ENCODE results near the gene VAT1L. TPM values are rescaled to one million over a fixed set of nuclear protein-coding genes. Genes with fewer than 3 reads are reported as not detected.

The VAT1L gene
- total and polyA plus RNA-seq, 10 of the 15 experiments (the other 5 are each of a cell fraction or from before 2014, with no cell fraction given) = 0.06 to 0.18 (median 0.10) TPM; not detected in 5

GRCh38 chr16:77919761-77920415, 131.5 kb downstream of the VAT1L start:
- no peaks in the 10 kb centered on the region for H3K79me2 ChIP-seq (ENCODE audit: control insufficient read depth, insufficient read depth, low read length)
- no peaks in the 10 kb centered on the region for H3K4me1 ChIP-seq (ENCODE audit: control insufficient read depth, insufficient read depth, low read length)
- intact Hi-C loops (cut with micrococcal nuclease; ENCODE audit: unreplicated experiment) (no loop called here), in situ Hi-C loops (cut with MboI) (no loop called here)
- H3K27ac ChIP-seq (ENCODE audit: control insufficient read depth, insufficient read depth) = no peak overlapping the region
- H3K9ac ChIP-seq (ENCODE audit: control insufficient read depth, insufficient read depth, low read length) = no peak overlapping the region
- FAIRE-seq (no peak), DNase-seq (ENCODE audit: low read depth, low spot score) (no peak), ATAC-seq (no peak)
- H3K36me3 ChIP-seq (ENCODE audit: control insufficient read depth in 2 of 2, insufficient read depth in 2 of 2, low read length in 1 of 2) = no peaks in the 10 kb centered on the region
- H3K9me3 ChIP-seq (replicated peaks; ENCODE audit: control insufficient read depth, insufficient read depth, low read length) = no peaks in the 10 kb centered on the region
- WGBS (ENCODE audit: insufficient coverage, insufficient replicate concordance, low lambda C conversion rate, missing lambda C conversion rate) = 35% methylated on average over 8 of the region's 8 CpGs
- SMC1A ChIA-PET (ENCODE audit: uncharacterized antibody, unreplicated experiment) = no interaction called here
- CTCF ChIA-PET = no interaction called here
- peaks cover 0 to 3% of the 10 kb centered on the region in 2 experiments; a peak in 1 of 4 replicates for H3K27me3 ChIP-seq (replicated peaks in 1 of 2; ENCODE audit: control insufficient read depth in 2 of 2, insufficient read depth in 2 of 2, low read length in 1 of 2)
- H3K4me3 ChIP-seq = no peak overlapping the region
- no peaks in the 10 kb centered on the region for H4K20me1 ChIP-seq (ENCODE audit: control insufficient read depth, insufficient read depth)
- no TSS peak for BruUV-seq (replicated peaks)
- H2AFZ ChIP-seq (ENCODE audit: control insufficient read depth, low read depth, low read length) = no peak overlapping the region
- RAD21 ChIA-PET (ENCODE audit: unreplicated experiment) = no interaction called here
- POLR2A ChIA-PET = interaction anchor here (1.2 kb wide), 1 partner anchor 13 kb away, joined by 3 read pairs; no protein-coding TSS in a partner anchor
- H3K4me2 ChIP-seq (ENCODE audit: control insufficient read depth, insufficient read depth) = no peak overlapping the region
- TF ChIP-seq RAD21 (IDR thresholded peaks at IDR 0.05; ENCODE audit: insufficient read depth, low read depth, low read length) = no peak
- TF ChIP-seq, protein P1, sequence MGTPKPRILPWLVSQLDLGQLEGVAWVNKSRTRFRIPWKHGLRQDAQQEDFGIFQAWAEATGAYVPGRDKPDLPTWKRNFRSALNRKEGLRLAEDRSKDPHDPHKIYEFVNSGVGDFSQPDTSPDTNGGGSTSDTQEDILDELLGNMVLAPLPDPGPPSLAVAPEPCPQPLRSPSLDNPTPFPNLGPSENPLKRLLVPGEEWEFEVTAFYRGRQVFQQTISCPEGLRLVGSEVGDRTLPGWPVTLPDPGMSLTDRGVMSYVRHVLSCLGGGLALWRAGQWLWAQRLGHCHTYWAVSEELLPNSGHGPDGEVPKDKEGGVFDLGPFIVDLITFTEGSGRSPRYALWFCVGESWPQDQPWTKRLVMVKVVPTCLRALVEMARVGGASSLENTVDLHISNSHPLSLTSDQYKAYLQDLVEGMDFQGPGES (IDR thresholded peaks at IDR 0.05) = no peak
- TF ChIP-seq TCF12 (IDR thresholded peaks at IDR 0.05; ENCODE audit: low read depth, low read length) = no peak
- TF ChIP-seq NRF1 (conservative IDR thresholded peaks at IDR 0.05; ENCODE audit: low read depth, low read length) = no peak
- no peak for TF ChIP-seq ATF3 (IDR thresholded peaks at IDR 0.05; ENCODE audit: borderline replicate concordance, extremely low read depth, low read depth, low read length)
- TF ChIP-seq TCF7 (IDR thresholded peaks at IDR 0.05; ENCODE audit: borderline replicate concordance) = no peak
- TF ChIP-seq TBL1XR1 (IDR thresholded peaks at IDR 0.05; ENCODE audit: low read depth, low read length) = no peak
- no peak for TF ChIP-seq POLR2AphosphoS2 (IDR thresholded peaks at IDR 0.05; ENCODE audit: low read depth, low read length)
- no peak for TF ChIP-seq NFYA (IDR thresholded peaks at IDR 0.05; ENCODE audit: borderline replicate concordance, low read depth, low read length)
- TF ChIP-seq HSF1 (IDR thresholded peaks at IDR 0.05; ENCODE audit: low read depth, low read length) = no peak
- TF ChIP-seq JUNB (IDR thresholded peaks at IDR 0.05) = no peak
- TF ChIP-seq, protein P2, sequence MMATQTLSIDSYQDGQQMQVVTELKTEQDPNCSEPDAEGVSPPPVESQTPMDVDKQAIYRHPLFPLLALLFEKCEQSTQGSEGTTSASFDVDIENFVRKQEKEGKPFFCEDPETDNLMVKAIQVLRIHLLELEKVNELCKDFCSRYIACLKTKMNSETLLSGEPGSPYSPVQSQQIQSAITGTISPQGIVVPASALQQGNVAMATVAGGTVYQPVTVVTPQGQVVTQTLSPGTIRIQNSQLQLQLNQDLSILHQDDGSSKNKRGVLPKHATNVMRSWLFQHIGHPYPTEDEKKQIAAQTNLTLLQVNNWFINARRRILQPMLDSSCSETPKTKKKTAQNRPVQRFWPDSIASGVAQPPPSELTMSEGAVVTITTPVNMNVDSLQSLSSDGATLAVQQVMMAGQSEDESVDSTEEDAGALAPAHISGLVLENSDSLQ (IDR thresholded peaks at IDR 0.05) = no peak
- no peak for TF ChIP-seq USF1 (IDR thresholded peaks at IDR 0.05; ENCODE audit: borderline replicate concordance, extremely low read length, insufficient read depth, low read depth, low read length)
- no peak for TF ChIP-seq ZNF274 (IDR thresholded peaks at IDR 0.05; ENCODE audit: insufficient read depth, insufficient read length)
- TF ChIP-seq RBBP5 (conservative IDR thresholded peaks at IDR 0.05) = no peak
- TF ChIP-seq MAX (IDR thresholded peaks at IDR 0.05; ENCODE audit: low read depth, low read length) = no peak
- no peak for TF ChIP-seq SP1 (IDR thresholded peaks at IDR 0.05; ENCODE audit: low read depth, low read length)
